Osteocyte (in vitro differentiated cells): ENCODE measurements around the gene ZBTB32. TPM values are rescaled to one million over a fixed set of nuclear protein-coding genes. Genes with fewer than 3 reads are reported as not detected.

Experiments
- DNase-seq: peaks from one replicate; pipeline ENCODE4 v3.0.0; 2021; ENCODE audit warnings: mixed read lengths; ENCODE audit not compliant: unreplicated experiment; ENCODE audit errors: extremely low spot score
- H3K27ac Mint-ChIP-seq: one replicate; pipeline ENCODE4 v1.8.0; 2021; ENCODE audit warnings: mild to moderate bottlenecking, mixed read lengths; ENCODE audit not compliant: unreplicated experiment
- H3K27me3 Mint-ChIP-seq: one replicate; pipeline ENCODE4 v1.8.0; 2021; ENCODE audit warnings: mixed read lengths; ENCODE audit not compliant: unreplicated experiment
- H3K36me3 Mint-ChIP-seq: one replicate; pipeline ENCODE4 v1.8.0; 2021; ENCODE audit warnings: mixed read lengths; ENCODE audit not compliant: unreplicated experiment
- H3K4me1 Mint-ChIP-seq: one replicate; pipeline ENCODE4 v1.8.0; 2021; ENCODE audit warnings: mixed read lengths; ENCODE audit not compliant: unreplicated experiment
- H3K4me3 Mint-ChIP-seq: one replicate; pipeline ENCODE4 v1.8.0; 2021; ENCODE audit warnings: mild to moderate bottlenecking, moderate library complexity, mixed read lengths; ENCODE audit not compliant: unreplicated experiment
- H3K9me3 Mint-ChIP-seq: one replicate; pipeline ENCODE4 v1.8.0; 2021; ENCODE audit warnings: mixed read lengths; ENCODE audit not compliant: unreplicated experiment
- CTCF ChIP-seq: fragments of 200-600 bp; sonication (generic); IDR thresholded peaks from 2 replicates; pipeline ENCODE4 v1.5.0; 2021; ENCODE audit warnings: antibody characterized with exemption, mild to moderate bottlenecking, moderate library complexity
- total RNA-seq: library from RNA; stranded (reverse); gene quantifications from 2 replicates; pipeline ENCODE4 v1.2.1, GENCODE V29; 2021

The ZBTB32 gene
- total RNA-seq, 1 donor from 2014 or later, result not detected

- no peaks in the 10 kb centered on the region for H3K9me3 Mint-ChIP-seq
- H3K27ac Mint-ChIP-seq, result no peak overlapping the region
- DNase-seq, result no peak
- peaks cover 3% of the 10 kb centered on the region for H3K27me3 Mint-ChIP-seq
- no peaks in the 10 kb centered on the region for H3K36me3 Mint-ChIP-seq
- no peak for TF ChIP-seq CTCF
- H3K4me1 Mint-ChIP-seq, result no peaks in the 10 kb centered on the region
- no peak overlapping the region for H3K4me3 Mint-ChIP-seq
These were observed 4.0 kb downstream of the ZBTB32 start for GRCh38 chr19:35708391-35708790.

GRCh38 chr19:35710784-35711723, 6.7 kb downstream of the ZBTB32 start:
- H3K9me3 Mint-ChIP-seq, result no peaks in the 10 kb centered on the region
- H3K27ac Mint-ChIP-seq, result no peak overlapping the region
- no peaks in the 10 kb centered on the region for H3K27me3 Mint-ChIP-seq
- TF ChIP-seq CTCF, result no peak
- H3K4me1 Mint-ChIP-seq, result peaks cover 8% of the 10 kb centered on the region
- DNase-seq, result no peak
- no peaks in the 10 kb centered on the region for H3K36me3 Mint-ChIP-seq
- H3K4me3 Mint-ChIP-seq, result no peak overlapping the region

- Mint-ChIP-seq H3K27ac (no peak overlapping the region), H3K9me3 (no peaks in the 10 kb centered on the region), H3K4me3 (no peak overlapping the region), H3K27me3 (no peaks in the 10 kb centered on the region), H3K4me1 (peaks cover 16% of the 10 kb centered on the region), H3K36me3 (no peaks in the 10 kb centered on the region)
- no peak for DNase-seq
- TF ChIP-seq CTCF, result no peak
These were observed 8.5 kb downstream of the ZBTB32 start for GRCh38 chr19:35712567-35713505.

GRCh38 chr19:35713506-35713850, 9.1 kb downstream of the ZBTB32 start:
- no peak for DNase-seq
- no peak overlapping the region for H3K4me3 Mint-ChIP-seq
- no peak overlapping the region for H3K27ac Mint-ChIP-seq
- H3K27me3 Mint-ChIP-seq, result no peaks in the 10 kb centered on the region
- no peaks in the 10 kb centered on the region for H3K36me3 Mint-ChIP-seq
- H3K9me3 Mint-ChIP-seq, result no peaks in the 10 kb centered on the region
- TF ChIP-seq CTCF, result no peak
- H3K4me1 Mint-ChIP-seq, result peaks cover 16% of the 10 kb centered on the region
